GM18499 (cell line): ENCODE measurements around the gene ARF6.
"Not testable (repeated sequence)": the region's sequence is repeated elsewhere in the genome, so short reads cannot be mapped to it uniquely, and the experiment has no call there.

Experiments
- ATAC-seq: cut with Tn5 transposase; IDR thresholded peaks from one replicate; pipeline ENCODE4 v1.9.1; 2021; ENCODE audit warnings: moderate number of reproducible peaks; ENCODE audit not compliant: insufficient read depth, unreplicated experiment

ARF6 gene

DNA sequence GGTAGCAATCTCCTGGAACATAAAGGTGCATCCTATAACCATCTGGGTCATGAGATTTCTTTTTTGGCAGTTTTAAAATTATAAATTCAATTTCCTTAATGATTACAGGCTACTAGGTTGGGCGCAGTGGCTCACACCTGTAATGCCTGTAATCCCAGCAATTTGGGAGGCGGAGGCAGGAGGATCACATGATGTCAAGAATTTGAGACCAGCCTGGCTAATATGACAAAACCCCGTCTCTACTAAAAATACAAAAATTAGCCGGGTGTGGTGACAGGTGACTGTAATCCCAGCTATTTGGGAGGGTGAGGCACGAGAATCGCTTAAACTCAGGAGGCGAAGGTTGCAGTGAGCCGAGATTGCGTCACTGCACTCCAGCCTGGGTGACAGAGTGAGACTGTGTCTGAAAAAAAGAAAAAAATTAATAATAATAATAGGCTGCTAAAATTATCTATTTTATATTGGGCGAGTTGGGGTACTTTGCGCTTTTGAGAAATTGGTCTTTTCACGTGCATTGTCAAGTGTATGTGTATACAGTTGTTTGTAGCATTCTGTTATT is 17.2 kb upstream of the ARF6 start:
- no peak for ATAC-seq

DNA sequence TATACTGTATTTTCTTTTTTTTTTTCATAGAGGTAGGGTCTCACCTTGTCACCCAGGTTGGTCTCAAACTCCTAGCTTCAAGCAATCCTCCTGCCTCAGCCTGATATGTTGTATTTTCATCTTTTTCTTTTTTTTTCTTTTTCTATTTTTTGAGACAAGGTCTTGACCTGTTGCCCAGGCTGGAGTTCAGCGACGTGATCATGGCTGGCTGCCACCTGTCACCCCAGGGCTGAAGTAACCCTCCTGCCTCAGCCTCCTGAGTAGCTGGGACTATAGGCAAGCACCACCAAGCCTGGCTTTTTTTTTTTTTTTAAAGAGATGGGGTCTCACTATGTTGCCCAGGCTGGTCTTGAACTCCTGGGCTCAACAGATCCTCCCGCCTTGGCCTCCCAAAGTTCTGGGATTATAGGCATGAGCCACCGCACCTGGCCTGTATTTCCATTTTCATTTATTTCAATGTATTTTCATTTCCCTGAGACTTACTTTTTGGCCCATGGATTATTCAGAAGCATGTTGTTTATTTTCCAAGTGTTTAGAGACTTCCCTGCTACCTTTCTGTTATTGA is 16.2 kb upstream of the ARF6 start:
- no peak for ATAC-seq

DNA sequence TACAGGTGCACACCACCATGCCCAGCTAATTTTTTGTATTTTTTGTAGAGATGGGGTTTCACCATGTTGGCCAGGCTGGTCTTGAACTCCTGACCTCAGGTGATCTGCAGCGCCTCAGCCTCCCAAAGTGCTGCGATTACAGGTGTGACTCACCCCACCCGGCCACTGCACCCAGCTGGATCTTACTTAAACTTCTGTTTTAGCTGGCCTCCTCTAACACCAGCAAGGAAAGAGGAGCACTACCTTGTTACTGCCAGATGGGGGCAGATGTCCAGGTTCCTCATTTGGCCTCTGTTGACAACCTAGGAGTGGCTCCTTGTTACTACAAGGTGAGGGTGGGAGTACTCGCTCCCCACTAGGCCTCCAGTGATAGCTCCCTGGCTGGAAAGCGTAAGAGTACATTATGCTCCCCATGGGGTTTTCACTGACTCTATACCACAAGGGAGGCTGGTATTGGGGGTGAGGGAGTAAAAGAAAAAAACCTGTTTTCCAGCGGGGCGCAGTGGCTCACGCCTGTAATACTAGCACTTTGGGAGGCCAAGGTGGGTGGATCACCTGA is 13.2 kb upstream of the ARF6 start:
- ATAC-seq: peak; percentile 46

DNA sequence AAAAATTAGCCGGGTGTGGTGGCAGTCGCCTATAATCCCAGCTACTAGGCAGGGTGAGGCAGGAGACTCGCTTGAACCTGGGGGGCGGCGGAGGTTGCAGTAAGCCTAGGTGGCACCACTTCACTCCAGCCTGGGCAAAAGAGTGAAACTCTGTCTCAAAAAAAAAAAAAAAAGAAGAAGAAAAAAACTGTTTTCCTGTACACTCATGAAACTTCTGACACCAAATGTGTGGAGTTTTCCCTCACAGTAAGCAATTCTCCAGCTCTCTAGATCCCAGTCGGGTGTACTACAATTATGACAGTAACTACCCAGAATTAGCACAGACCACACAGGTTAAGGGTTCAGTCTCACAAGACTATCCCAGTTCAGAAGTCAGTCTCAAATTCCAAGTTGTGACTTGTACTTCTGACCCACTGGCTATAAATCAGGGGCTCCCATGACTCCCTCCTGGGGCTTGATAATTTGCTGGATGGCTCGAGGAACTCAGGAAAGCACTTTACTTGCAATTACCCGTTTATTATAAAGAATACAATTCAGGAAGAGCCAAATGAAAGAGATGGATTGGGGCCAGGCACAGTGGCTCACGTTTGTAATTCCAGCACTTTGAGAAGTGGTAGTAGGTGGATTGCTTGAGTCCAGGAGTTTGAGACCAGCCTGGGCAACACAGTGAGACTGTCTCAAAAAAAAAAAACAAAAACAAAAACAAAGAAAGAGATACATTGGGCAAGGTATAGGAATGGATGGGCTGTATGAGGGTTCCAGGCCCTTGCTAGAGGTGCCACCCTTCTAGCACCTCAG is 12.4 kb upstream of the ARF6 start:
- ATAC-seq: no peak

DNA sequence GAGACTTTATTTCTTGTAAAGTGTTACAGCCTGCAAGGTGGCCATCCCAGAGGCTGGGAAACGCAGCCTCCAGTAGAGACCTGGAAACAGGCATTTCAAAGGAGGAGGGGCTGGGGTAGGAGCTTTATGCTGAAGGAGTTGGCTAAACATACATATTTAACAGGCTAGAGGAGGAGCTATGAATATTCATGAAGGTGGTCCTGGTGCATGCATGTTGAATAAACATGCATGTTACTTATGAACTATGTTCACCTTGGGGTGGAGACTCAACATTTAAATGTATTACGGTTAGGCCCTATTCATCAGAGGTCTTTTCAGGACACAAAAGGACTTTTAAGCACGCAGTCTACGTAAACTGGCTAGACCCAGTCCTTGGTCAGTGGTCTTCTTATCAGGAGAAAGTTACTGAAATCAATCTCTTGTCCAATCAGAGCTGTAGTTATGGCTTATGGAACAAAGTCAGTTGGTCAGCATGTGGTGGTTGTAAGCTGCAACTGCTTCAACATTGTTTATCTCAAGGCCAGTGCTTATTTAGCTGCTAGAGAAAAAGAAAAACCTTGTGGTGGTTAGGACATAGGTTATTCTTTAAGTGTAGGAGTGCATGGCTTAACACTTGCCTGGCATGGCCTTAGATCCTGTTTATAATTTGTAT is 11.4 kb upstream of the ARF6 start:
- no peak for ATAC-seq

DNA sequence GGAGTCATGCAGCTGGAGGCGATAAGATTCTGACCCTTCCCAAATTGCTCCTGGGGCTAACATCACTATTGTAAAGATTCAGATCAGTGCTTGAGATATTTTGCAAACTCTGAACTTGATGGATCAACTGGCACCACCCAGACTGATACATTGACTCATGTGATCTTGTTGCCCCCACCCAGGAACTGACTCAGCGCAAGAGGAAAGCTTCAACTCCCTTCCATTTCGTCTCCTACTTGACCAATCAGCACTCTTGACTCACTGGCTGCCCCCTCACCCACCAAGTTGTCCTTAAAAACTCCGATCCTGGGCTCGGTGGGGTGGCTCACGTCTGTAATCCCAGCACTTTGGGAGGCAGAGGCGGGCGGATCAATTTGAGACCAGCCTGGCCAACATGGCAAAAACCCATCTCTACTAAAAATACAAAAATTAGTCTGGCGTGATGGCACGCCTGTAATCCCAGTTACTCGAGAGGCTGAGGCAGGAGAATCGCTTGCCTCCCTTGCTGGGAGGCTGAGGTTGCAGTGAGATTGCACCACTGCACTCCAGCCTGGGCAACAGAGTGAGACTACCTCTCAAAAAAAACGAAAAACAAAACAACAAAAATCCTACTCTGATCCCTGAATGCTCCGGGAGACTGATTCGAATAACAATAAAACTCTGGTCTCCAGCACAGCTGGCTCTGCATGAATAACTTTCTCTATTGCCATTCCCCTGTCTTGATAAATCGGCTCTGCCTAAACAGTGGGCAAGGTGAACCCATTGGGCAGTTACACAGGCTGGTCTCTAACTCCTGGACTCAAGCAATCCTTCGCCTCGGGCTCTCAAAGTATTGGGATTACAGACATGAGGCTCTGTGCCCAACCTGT is 9.8 kb upstream of the ARF6 start:
- no peak for ATAC-seq

DNA sequence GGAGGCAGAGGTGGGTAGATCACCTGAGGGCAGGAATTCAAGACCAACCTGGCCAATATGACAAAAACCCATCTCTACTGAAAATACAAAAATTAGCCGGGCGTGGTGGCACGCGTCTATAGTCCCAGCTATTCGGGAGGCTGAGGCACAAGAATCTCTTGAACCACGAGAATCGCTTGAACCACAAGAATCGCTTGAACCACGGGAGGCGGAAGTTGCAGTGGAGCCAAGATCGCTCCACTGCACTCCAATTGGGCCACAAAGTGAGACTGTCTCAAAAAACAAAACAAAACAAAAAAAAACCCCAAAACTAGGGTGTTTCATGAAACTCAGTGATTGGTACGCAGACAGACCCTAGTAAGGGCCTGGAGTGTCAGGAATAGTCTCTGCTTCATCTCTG is 6.4 kb upstream of the ARF6 start:
- ATAC-seq: no peak

DNA sequence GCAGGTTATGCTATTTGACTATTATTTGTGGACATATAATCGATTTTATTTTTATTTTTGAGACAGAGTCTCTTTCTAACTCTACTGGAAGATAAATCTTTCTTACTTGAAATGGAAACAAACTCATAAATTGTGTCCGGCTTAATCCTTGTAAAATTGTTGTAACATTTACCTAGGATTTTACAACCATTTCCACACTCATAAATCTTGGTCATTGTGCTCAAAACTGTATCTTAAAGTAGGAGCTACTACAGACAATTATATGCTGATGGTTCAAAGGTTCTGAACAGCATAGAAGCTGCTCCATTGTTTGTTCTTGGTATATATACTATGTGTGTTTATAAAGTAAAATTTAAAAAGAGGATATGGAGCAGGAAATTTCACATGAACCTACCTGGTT is 4.6 kb upstream of the ARF6 start:
- ATAC-seq: no peak

DNA sequence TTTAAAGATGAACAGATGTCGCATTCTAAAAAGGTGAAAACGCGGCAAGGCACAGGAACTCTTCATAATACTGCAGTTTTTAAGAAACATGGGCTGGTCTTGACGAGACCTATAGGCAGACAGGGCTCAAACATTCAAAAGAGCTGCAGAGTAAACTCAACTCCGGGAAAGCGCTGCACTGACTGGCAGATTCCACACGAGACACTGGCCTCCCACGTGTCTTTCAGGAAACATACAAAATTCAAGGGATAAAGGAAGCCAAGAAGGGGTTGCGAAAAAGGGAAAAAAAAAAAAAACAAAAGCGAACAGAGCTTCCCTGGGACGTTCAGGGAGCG is 614 bp upstream of the ARF6 start:
- ATAC-seq: peak; percentile 19

DNA sequence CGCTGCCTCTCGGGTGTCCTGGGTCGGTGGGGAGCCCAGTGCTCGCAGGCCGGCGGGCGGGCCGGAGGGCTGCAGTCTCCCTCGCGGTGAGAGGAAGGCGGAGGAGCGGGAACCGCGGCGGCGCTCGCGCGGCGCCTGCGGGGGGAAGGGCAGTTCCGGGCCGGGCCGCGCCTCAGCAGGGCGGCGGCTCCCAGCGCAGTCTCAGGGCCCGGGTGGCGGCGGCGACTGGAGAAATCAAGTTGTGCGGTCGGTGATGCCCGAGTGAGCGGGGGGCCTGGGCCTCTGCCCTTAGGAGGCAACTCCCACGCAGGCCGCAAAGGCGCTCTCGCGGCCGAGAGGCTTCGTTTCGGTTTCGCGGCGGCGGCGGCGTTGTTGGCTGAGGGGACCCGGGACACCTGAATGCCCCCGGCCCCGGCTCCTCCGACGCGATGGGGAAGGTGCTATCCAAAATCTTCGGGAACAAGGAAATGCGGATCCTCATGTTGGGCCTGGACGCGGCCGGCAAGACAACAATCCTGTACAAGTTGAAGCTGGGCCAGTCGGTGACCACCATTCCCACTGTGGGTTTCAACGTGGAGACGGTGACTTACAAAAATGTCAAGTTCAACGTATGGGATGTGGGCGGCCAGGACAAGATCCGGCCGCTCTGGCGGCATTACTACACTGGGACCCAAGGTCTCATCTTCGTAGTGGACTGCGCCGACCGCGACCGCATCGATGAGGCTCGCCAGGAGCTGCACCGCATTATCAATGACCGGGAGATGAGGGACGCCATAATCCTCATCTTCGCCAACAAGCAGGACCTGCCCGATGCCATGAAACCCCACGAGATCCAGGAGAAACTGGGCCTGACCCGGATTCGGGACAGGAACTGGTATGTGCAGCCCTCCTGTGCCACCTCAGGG is 679 bp downstream of the ARF6 start:
- peak; percentile 19 for ATAC-seq

DNA sequence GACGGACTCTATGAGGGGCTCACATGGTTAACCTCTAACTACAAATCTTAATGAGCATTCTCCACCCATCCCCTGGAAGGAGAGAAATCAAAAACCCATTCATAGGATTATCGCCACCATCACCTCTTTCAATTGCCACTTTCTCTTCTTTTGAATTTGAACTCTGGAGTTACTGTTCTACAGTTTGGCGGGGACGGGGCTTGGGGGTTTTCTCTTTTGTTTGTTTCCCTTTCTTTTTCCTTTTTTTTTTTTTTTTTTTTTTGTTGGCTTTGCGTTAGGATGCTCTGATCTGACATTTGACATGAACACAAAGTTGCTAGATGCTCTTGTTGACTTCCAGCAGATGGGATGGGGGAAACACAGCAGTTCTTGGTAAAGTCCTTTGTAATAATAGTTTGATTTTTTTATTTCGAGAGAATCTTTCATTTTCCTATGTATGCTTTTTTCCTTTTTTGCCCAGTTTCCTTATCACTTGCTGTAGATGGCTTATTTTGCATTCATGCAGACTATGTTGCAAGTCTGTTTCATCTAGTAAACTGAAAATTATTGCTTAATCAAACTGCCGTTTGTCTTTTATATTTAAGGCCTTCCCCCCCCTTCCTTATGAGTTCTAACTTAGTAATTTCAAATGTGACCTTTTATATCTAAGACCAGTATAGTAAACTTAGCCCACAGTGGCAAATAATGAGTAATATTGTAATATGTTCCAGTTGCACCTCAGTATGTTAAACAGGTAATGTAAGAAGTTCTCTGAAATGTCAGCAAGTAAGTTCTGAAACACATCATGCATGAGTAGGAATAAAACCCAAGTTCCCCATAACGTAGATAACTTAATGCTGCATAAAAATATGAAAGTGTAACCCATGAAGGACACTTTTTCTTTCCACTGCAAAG is 1.6 kb downstream of the ARF6 start:
- not testable (repeated sequence) for ATAC-seq

DNA sequence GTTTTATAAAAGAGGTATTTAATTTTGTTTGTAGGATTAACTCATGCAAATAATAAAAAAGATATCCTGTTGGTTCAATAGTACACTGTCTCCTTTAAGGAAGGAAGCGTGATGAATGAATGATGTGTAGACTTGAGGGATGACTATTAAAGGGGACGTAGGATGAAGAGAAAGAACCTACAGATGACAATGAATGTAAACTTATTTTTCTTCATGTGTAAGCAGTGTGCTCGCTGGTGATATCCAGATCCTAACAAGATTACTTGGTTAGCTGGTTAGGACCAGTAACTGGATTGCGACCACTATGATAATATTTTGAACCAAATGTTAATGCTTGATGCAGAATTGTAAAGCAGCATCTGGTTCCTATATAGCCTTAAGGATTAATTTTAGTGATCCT is 2.6 kb downstream of the ARF6 start:
- no peak for ATAC-seq

DNA sequence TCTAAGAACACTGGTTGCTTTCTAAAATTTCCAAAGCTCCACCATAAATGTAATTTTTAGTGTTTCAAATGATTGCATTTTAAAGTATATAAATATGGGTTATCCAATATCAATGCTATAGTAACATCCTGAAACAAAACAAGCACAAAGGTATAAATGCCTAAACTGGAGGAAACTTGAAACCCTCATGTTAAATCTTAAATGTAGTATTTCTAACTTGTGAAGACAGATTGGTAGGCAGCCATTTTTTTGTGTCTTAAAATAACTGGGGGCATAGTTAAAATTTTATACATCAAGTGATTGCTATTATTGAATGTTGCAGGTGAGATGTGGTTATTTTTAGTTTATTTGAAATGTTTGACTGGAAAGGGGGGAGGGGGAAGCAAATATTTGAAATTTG is 3.4 kb downstream of the ARF6 start:
- not testable (repeated sequence) for ATAC-seq

DNA sequence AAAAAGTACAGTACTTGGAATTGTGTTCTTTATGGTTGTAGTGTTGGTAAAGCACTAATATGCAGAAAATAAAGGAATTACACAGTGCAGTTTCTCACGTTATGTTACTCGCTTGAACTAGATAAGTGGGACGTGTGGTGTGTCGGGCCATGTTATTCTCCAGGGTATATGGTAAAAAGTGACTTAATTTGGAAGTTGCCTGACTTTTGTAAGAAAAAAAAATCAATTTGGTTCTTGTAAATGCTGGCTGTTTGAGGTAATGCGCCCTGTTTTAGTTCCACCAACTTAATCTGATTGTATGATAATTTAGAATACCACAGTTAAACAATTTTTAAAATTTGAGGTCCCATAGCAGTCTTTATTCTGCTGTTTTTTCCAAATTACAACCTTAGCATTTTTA is 4.1 kb downstream of the ARF6 start:
- ATAC-seq: no peak

DNA sequence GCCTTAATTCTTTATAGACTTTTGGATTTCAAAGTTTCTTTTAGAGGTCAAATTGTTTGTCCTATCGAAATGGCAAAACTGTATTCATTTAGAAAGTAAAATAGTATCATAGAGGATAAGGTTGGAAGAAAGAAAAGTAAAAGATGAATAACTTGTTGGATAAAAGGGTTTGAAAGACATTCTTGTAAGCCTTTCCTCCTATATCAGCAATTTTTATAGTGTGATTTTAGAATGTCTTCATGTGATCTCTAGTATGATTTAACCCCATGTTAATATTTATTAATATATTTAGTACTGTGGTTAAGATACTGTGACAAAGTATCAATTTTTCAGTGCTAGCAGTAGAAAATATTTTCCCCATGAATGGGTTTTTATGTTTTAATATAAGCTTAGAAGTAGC is 4.5 kb downstream of the ARF6 start:
- no peak for ATAC-seq

DNA sequence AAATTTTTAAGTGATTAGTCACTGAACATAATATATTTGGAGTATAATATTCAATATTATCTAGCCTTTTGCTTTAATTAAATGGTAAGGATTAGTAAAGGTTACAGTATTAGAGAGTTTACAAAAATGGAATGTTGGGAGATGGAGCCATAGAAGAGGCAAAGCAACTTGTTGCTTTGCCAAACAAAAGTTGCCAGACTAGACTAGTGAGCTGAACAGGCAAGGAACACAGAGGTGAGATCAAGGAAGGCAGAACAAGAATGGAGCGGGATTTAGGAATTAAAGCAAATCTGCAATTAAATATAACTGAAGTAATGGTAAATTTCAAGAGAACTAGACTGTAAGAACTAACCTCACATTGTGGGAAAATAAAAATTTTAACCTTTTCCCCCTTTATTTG is 5.1 kb downstream of the ARF6 start:
- ATAC-seq: no peak

DNA sequence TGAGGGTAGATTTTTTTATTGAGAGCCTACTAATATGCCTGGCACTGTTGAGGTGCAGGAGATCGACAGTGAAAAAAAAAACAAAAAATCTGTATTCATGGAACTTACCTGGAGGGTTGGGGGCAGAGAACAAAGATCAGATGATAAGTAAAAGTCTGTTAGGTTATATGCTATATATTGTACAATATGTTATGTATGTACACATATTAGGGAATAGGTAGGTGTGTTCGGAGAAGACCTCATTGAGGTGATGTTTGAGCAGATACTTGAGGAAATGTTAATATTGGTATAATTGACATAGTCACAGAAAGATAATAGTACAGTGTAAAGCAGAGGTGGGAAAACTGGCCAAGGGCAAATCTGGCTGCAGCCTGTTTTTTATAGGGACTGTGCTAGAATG is 5.6 kb downstream of the ARF6 start:
- ATAC-seq: no peak

DNA sequence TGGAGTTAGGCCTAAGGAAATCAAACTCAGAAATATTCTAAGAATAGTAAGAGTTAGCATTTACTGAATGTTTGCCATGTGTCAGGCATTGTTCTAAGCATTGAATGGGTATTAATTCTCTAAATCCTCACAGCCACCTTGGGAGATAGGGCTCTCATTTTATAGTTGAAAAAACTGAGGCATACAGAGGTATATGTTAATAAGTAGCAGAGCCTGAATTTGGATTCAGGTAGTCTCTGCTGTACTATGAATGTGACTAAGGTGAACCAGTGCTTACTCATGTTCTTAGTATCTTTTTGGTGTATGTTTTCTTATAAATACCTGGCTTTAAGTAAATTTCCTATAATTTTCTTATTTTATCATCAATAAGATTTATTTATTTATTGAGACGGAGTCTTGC is 8.1 kb downstream of the ARF6 start:
- no peak for ATAC-seq
